IPS-11a (cell line): ENCODE results near the gene URGCP.

Source experiments
- H3K4me3 ChIP-seq: one replicate; pipeline ENCODE4 v1.5.1; 2013; ENCODE audit warnings: low read depth, low read length, control low read depth

The URGCP gene

GRCh38 chr7:43876976-43877745 is 29.2 kb downstream of the URGCP start:
- H3K4me3 ChIP-seq, result no peak overlapping the region

DNA sequence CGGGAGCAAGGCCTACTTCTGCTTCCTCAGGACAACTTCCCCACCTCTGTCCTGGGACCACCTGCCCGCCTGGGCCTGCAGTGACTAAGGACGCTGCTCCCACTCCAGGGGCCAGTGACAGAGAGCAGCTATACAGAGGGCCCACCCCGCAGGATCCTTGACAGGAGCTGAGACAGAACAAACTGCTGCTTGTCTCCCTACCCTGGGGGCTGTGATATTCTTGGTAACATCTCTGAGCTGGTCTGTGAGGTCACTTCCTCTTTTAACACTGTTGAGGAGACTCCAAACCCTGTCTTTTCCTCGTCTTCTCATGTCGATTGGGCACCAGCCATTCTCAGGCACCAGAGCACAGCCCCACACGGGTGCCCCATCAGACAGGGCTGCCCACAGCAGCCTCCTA is 30.2 kb downstream of the URGCP start:
- H3K4me3 ChIP-seq, result no peak overlapping the region

DNA sequence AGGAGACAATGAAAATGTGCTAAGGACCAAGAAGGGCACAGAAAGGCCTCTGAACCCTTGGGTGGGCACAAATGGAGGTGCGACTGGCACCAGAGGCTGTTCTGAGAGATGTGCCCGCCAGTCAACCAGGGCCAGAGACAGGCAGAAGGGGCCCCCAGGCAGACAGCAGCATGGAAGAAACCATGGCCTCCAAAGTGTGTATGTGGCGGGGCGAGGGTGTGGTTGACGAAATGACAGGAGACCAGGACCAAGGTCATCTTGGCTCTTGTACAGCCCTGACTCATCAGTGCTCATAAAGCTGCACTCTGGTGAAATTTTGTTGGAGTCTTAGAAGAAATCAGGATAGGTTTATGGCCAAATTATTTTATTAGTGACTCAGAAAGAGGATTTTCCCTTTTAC is 33.1 kb downstream of the URGCP start:
- no peak overlapping the region for H3K4me3 ChIP-seq

GRCh38 chr7:43872406-43873110 is 33.8 kb downstream of the URGCP start:
- no peak overlapping the region for H3K4me3 ChIP-seq

DNA sequence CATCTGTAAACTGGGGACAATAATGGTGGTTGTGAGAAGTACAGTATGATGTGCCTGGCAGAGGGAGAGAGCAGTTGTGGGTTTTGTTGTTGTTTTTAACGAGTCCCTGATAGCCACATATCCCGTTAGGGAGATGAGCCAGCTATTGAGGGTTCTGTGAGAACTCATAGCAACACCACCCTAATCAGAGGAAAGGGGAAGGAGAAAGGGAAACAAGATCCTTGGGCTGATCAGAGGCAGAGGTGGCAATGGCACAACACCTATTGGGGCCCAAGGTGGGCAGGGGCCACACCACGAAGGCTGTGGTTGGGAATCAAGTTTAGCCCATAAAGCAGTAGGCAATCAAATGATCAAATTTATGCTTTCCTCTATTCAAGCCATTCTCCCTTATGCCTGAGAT is 35.3 kb downstream of the URGCP start:
- no peak overlapping the region for H3K4me3 ChIP-seq

GRCh38 chr7:43870316-43870715 is 36.1 kb downstream of the URGCP start:
- H3K4me3 ChIP-seq, result no peak overlapping the region

- H3K4me3 ChIP-seq, result peak overlapping the region; percentile 81
These were observed 36.5 kb downstream of the URGCP start for GRCh38 chr7:43869867-43870240.

GRCh38 chr7:43869006-43869866 is 37.2 kb downstream of the URGCP start, which contains the start of gene MRPS24:
TSS of gene MRPS24 (minus strand) at chr7:43869517. CDS start at chr7:43869495, 22 bp downstream.
- H3K4me3 ChIP-seq, result peak within 1 kb of the TSS; percentile 82

DNA sequence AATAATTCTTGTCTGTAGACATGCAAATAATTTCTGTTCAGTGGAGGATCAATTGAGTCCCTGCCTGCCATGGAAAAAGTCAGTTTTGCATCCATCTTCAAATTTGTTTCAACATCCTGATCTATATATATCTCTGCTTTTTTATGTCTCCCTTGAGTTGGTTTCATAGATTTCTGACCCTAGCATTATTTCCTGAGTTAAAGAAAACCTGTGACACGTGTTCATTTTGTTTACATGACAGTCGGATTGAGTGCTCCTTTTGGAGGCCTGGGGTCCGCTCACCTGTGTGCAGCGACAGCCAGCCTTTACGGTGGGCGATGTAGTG is 37.8 kb downstream of the URGCP start:
- peak overlapping the region; percentile 82 for H3K4me3 ChIP-seq

GRCh38 chr7:43868181-43868580 is 38.2 kb downstream of the URGCP start:
- no peak overlapping the region for H3K4me3 ChIP-seq

GRCh38 chr7:43865277-43865676 is 41.1 kb downstream of the URGCP start:
- no peak overlapping the region for H3K4me3 ChIP-seq

DNA sequence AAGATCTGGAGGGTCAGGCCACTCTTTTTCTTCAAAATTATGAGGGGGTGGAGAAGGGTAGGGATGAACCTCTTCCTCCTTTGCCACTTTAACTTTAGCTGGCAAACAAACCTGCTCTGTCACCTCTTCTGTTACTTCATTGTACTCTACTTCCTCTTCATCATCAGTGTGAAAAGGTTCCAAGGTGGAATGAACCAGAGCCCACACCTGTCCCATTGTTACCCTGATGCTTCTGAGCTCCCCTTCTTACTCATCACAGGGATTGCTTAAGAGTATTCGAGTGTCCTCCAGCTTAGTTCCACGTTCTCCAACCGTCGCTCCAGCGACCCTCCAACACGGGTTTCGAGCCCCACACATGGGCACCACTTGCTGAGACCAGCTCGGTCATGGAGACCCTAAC is 42.3 kb downstream of the URGCP start:
- no peak overlapping the region for H3K4me3 ChIP-seq

- no peak overlapping the region for H3K4me3 ChIP-seq
These were observed 49.4 kb downstream of the URGCP start for GRCh38 chr7:43856996-43857395.

- H3K4me3 ChIP-seq, result no peak overlapping the region
These were observed 50.1 kb downstream of the URGCP start for GRCh38 chr7:43856316-43856715.

DNA sequence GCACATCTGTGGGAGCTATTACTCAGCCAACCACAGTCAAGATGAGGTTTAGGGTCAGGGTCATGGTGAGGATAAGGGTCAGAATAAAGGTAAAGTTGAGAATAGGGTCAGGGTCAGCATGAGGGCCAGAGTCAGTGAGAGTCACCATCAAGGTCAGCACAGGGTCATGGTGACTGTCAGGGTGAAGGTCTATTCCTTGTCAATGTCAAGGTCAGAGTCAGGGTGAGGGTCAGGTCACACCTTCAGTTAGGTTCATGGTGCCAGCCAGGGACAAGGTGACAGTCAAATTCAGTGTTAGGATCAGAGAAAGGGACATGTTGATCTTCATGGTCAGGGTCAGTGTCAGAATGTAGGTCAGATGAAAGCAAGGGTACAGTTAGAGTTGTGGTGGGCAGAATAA is 51.2 kb downstream of the URGCP start:
- H3K4me3 ChIP-seq, result no peak overlapping the region

DNA sequence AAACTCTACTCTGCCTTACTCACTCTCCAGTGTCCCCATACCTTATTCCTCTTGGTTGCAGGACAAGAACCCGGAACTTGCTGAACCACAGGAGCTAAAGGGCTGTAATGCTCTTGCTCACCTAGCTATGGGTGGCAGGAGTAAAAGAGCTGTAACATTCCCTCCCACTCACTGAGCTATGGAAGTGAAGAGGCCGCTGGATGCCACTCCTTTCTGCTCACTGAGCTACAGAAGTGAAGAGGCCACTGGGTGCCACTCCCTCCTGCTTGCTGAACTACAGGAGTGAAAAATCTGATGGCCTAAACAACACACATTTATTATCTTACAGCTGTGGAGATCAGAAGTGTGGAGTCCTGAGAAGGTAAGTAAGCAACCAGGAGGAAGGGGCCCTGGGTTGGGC is 54.6 kb downstream of the URGCP start:
- H3K4me3 ChIP-seq, result no peak overlapping the region

DNA sequence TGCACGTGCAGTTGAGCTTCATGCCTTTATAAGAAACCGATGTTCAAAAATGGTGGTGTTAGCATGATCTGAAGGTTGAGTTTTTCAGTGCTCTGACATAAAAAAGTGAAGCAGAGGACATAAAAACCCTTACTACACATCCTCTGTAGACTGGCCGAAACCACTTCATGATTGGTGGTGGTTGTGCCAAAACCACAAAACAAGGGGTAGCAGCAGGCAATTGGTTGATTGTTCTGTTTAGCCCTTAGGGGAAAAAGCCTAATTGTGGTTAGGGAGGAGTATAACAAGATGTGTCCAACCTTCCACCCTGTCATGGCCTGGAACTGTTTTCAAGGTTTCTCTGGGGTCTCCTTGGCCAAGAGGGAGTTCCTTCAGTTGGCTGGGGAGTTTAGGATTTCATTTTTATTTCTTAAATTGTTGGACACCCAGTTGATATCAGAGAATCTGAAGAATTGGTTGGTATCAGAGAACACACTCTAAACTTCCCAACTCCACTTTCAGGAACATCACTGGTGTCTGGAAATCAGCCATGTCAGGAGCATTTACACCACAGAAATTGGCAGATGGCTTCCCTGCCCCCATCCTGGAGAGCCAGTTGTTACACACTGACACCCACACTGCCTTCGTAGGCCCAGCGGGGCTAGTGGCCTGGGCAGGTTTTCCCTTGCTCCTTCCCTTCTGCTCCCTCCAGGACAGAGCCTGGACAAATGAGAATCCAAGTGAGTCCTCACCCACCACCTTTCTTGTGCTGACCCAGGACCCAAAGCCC is 55.9 kb downstream of the URGCP start:
- H3K4me3 ChIP-seq, result no peak overlapping the region

- H3K4me3 ChIP-seq, result no peak overlapping the region
These were observed 57.3 kb downstream of the URGCP start for GRCh38 chr7:43849047-43849446.

DNA sequence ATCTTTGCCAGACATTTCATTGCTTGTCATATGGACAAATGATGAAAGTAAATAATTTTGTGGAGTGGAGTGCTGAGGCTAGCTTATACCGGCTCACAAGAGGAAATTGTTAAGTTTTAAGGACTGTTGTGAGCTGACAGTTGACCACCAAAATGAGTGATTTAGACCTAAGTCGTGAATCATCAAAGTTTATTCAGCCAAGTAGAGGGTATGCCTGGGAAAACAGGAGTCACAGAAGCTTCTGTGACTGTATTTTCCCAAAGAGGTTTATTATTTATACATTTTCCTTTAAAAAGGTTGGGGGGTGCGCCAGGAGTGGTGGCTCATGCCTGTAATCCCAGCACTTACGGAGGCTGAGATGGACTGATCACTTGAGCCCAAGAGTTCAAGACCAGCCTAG is 58.9 kb downstream of the URGCP start:
- no peak overlapping the region for H3K4me3 ChIP-seq

- H3K4me3 ChIP-seq, result no peak overlapping the region
These were observed 61.7 kb downstream of the URGCP start for GRCh38 chr7:43844662-43845061.

DNA sequence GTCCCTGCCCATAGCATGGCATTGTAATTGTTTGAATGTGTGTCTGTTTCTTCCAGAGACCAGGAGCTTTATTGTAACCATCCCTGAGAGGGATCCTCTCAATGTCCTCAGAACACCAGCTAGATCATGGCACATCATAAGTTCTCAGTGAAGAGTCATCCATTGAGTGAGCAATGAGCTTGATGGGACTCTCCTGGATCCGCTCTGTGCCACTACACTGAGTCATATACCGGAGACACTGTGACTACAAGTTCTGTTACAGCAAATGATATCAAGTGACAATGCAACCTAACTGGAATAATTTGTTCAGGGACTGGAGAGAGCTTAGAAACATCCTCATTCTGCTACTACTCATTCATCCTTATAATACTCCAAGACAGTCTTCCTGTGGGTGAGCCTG is 62.1 kb downstream of the URGCP start:
- no peak overlapping the region for H3K4me3 ChIP-seq
